H1 (cell line): ENCODE data around the gene RAN. TPM values are rescaled to one million over a fixed set of nuclear protein-coding genes. Genes with fewer than 3 reads are reported as not detected.

Experiments
- CTCF ChIA-PET: fragments of 300-600 bp; sonication (Branson Sonifier 250); formaldehyde crosslinking; loops from one replicate; lab custom pipeline; 2021; ENCODE audit not compliant: partially characterized antibody; lab: Charles Lee
- POLR2A ChIA-PET: fragments of 300-600 bp; sonication (Branson Sonifier 250); formaldehyde crosslinking; loops from one replicate; lab custom pipeline; 2021; ENCODE audit warnings: inconsistent platforms; ENCODE audit not compliant: partially characterized antibody; lab: Charles Lee
- DNase-seq, 2 experiments: peaks; one replicate each; pipeline versions ENCODE4 v3.0.0 to v3.0.0-alpha.2; 2010 to 2022; ENCODE audit warnings: low spot score in 2 of 2, low read depth in 1 of 2, mixed read lengths in 1 of 2
- FAIRE-seq: peaks from 2 replicates; lab custom pipeline; 2011; peaks lifted over from hg19 to GRCh38; lab: Jason Lieb, UNC
- H2AFZ ChIP-seq: 2 replicates; pipeline ENCODE4 v1.8.1; 2012; ENCODE audit warnings: low read length, inconsistent platforms
- H2AK5ac ChIP-seq: 2 replicates; pipeline ENCODE4 v1.6.1; 2013; ENCODE audit warnings: low read depth, low read length
- H2BK120ac ChIP-seq: replicated peaks from 2 replicates; pipeline ENCODE3; 2013; ENCODE audit warnings: low read depth, low read length, inconsistent platforms
- H2BK12ac ChIP-seq: 2 replicates; pipeline ENCODE4 v1.6.1; 2013; ENCODE audit warnings: low read depth, low read length
- H2BK15ac ChIP-seq: 2 replicates; pipeline ENCODE4 v1.6.1; 2013; ENCODE audit warnings: low read length
- H2BK20ac ChIP-seq: 2 replicates; pipeline ENCODE4 v1.6.1; 2013; ENCODE audit warnings: low read length
- H2BK5ac ChIP-seq: 2 replicates; pipeline ENCODE4 v1.6.1; 2013; ENCODE audit warnings: low read depth, low read length
- H3K14ac ChIP-seq: 2 replicates; pipeline ENCODE4 v1.6.1; 2013; ENCODE audit warnings: inconsistent platforms; ENCODE audit not compliant: insufficient read length
- H3K18ac ChIP-seq: 2 replicates; pipeline ENCODE4 v1.6.1; 2013; ENCODE audit warnings: low read length; ENCODE audit errors: extremely low read depth
- H3K23ac ChIP-seq: 2 replicates; pipeline ENCODE4 v1.6.1; 2013; ENCODE audit warnings: inconsistent platforms; ENCODE audit not compliant: insufficient read length
- H3K23me2 ChIP-seq: 2 replicates; pipeline ENCODE4 v1.6.1; 2013; ENCODE audit warnings: low read depth, low read length
- H3K27ac ChIP-seq: 2 replicates; pipeline ENCODE4 v1.6.1; 2011; ENCODE audit warnings: low read depth, low read length, inconsistent platforms
- H3K27me3 ChIP-seq, 4 experiments: replicated peaks in 1 of 4; 1 replicate in 1 of 4; 2 replicates in 3 of 4; pipeline versions ENCODE4 v1.6.1 to v1.8.1; 2011 to 2013; ENCODE audit warnings: low read length in 3 of 4, mild to moderate bottlenecking in 3 of 4, inconsistent platforms in 2 of 4, mixed read lengths in 2 of 4, moderate library complexity in 1 of 4; ENCODE audit not compliant: control insufficient read depth in 3 of 4, insufficient read depth in 3 of 4; ENCODE audit errors: extremely low read depth in 1 of 4
- H3K36me3 ChIP-seq, 4 experiments: 2 replicates each; pipeline versions ENCODE4 v1.6.1 to v1.8.1; 2011 to 2013; ENCODE audit warnings: mild to moderate bottlenecking in 4 of 4, low read length in 3 of 4, moderate library complexity in 2 of 4, control low read depth in 1 of 4, inconsistent platforms in 1 of 4; ENCODE audit not compliant: insufficient read depth in 4 of 4, control insufficient read depth in 2 of 4
- H3K4ac ChIP-seq: replicated peaks from 2 replicates; pipeline ENCODE3; 2013; ENCODE audit warnings: low read length, low read depth, mixed read lengths, inconsistent platforms; ENCODE audit not compliant: insufficient read length
- H3K4me1 ChIP-seq, 4 experiments: replicated peaks in 1 of 4; 1 replicate in 1 of 4; 2 replicates in 3 of 4; pipeline versions ENCODE4 v1.6.1 to v1.8.1; 2011 to 2013; ENCODE audit warnings: low read length in 3 of 4, inconsistent platforms in 2 of 4, mixed read lengths in 1 of 4; ENCODE audit not compliant: insufficient read depth in 4 of 4, control insufficient read depth in 3 of 4
- H3K4me2 ChIP-seq, 2 experiments: 2 replicates each; pipeline versions ENCODE4 v1.6.1 to v1.8.1; 2011 to 2013; ENCODE audit warnings: low read depth in 2 of 2, low read length in 2 of 2, control low read depth in 1 of 2, inconsistent platforms in 1 of 2, mild to moderate bottlenecking in 1 of 2; ENCODE audit not compliant: insufficient read depth in 1 of 2
- H3K4me3 ChIP-seq, 4 experiments: fragments of 200-600, 300-600 bp in 1 of 4; sonication (generic), shearing (Covaris generic), sonication (Bioruptor Twin) in 1 of 4; 2 replicates each; pipeline versions ENCODE4 v1.5.1 to v1.8.1; 2011 to 2016; ENCODE audit warnings: low read length in 4 of 4, low read depth in 3 of 4, control low read depth in 2 of 4, inconsistent platforms in 2 of 4, mild to moderate bottlenecking in 2 of 4, mixed read lengths in 1 of 4, moderate library complexity in 1 of 4; ENCODE audit not compliant: insufficient read depth in 2 of 4; ENCODE audit errors: extremely low read depth in 1 of 4
- H3K56ac ChIP-seq: replicated peaks from 2 replicates; pipeline ENCODE3; 2013; ENCODE audit warnings: low read depth, mild to moderate bottlenecking, mixed read lengths, low read length, inconsistent platforms; ENCODE audit not compliant: insufficient read length
- H3K79me1 ChIP-seq: 2 replicates; pipeline ENCODE4 v1.6.1; 2013; ENCODE audit warnings: low read depth, low read length, control low read depth
- H3K79me2 ChIP-seq, 2 experiments: 2 replicates each; pipeline versions ENCODE4 v1.6.1 to v1.8.1; 2012 to 2013; ENCODE audit warnings: low read length in 2 of 2, mild to moderate bottlenecking in 2 of 2, inconsistent platforms in 1 of 2; ENCODE audit not compliant: insufficient read depth in 2 of 2, control insufficient read depth in 1 of 2
- H3K9ac ChIP-seq, 4 experiments: replicated peaks in 1 of 4; 1 replicate in 1 of 4; 2 replicates in 3 of 4; pipeline versions ENCODE4 v1.6.1 to v1.8.1; 2011 to 2013; ENCODE audit warnings: low read depth in 3 of 4, low read length in 3 of 4, control low read depth in 2 of 4, mild to moderate bottlenecking in 2 of 4, moderate library complexity in 2 of 4, inconsistent platforms in 1 of 4; ENCODE audit errors: extremely low read depth in 1 of 4
- H3K9me3 ChIP-seq, 2 experiments: 2 replicates each; pipeline versions ENCODE4 v1.6.1 to v1.8.1; 2012 to 2013; ENCODE audit warnings: mild to moderate bottlenecking in 2 of 2, moderate library complexity in 2 of 2, control low read depth in 1 of 2, inconsistent platforms in 1 of 2, low read depth in 1 of 2, low read length in 1 of 2, mixed read lengths in 1 of 2; ENCODE audit not compliant: insufficient read depth in 2 of 2
- H4K20me1 ChIP-seq, 2 experiments: replicated peaks in 1 of 2; 2 replicates each; pipeline versions ENCODE3 to v1.8.1; 2011 to 2013; ENCODE audit warnings: inconsistent platforms in 2 of 2, low read length in 2 of 2, mild to moderate bottlenecking in 1 of 2; ENCODE audit not compliant: insufficient read depth in 2 of 2, control insufficient read depth in 1 of 2
- H4K5ac ChIP-seq: 2 replicates; pipeline ENCODE4 v1.6.1; 2013; ENCODE audit warnings: low read length, low read depth, mixed read lengths, inconsistent platforms; ENCODE audit not compliant: insufficient read length
- H4K8ac ChIP-seq: 2 replicates; pipeline ENCODE4 v1.8.0; 2013; ENCODE audit warnings: mild to moderate bottlenecking, moderate library complexity, low read length, inconsistent platforms; ENCODE audit not compliant: insufficient read depth; ENCODE audit errors: extremely low read depth
- H4K91ac ChIP-seq: replicated peaks from 2 replicates; pipeline ENCODE3; 2013; ENCODE audit warnings: low read length, mixed read lengths, inconsistent platforms; ENCODE audit not compliant: insufficient read length
- ASH2L ChIP-seq: fragments of 200-600, 300-600 bp; sonication (generic); IDR thresholded peaks from one replicate; pipeline ENCODE4 v1.7.1; 2017; ENCODE audit warnings: low read length
- BACH1 ChIP-seq: IDR thresholded peaks from 2 replicates; pipeline ENCODE4 v1.6.1; 2012; ENCODE audit warnings: low read length, improper control_type of control experiment
- CEBPB ChIP-seq: IDR thresholded peaks from 2 replicates; pipeline ENCODE4 v1.6.1; 2012; ENCODE audit warnings: low read depth, low read length
- CHD2 ChIP-seq: IDR thresholded peaks from 2 replicates; pipeline ENCODE4 v1.6.1; 2012; ENCODE audit warnings: low read length, improper control_type of control experiment
- CTBP2 ChIP-seq: IDR thresholded peaks from 2 replicates; pipeline ENCODE4 v1.7.0; 2011; ENCODE audit warnings: borderline replicate concordance, mild to moderate bottlenecking, moderate library complexity, mixed read lengths, low read length; ENCODE audit not compliant: insufficient read depth, insufficient read length
- E2F6 ChIP-seq: IDR thresholded peaks from 2 replicates; pipeline ENCODE4 v1.6.1; 2012; ENCODE audit warnings: inconsistent platforms
- EP300 ChIP-seq, 2 experiments: IDR thresholded peaks; 1 replicate in 1 of 2; 2 replicates in 1 of 2; pipeline ENCODE4 v1.6.1; 2011 to 2012; ENCODE audit warnings: low read depth in 2 of 2, low read length in 2 of 2, mild to moderate bottlenecking in 2 of 2, borderline replicate concordance in 1 of 2, inconsistent platforms in 1 of 2, moderate library complexity in 1 of 2
- JUND ChIP-seq: IDR thresholded peaks from 2 replicates; pipeline ENCODE4 v1.6.1; 2011; ENCODE audit warnings: mild to moderate bottlenecking, improper control_type of control experiment, low read length
- MAFK ChIP-seq: IDR thresholded peaks from 2 replicates; pipeline ENCODE4 v1.6.1; 2012; ENCODE audit warnings: low read depth, mild to moderate bottlenecking, improper control_type of control experiment, low read length
- MAX ChIP-seq: IDR thresholded peaks from 2 replicates; pipeline ENCODE4 v1.6.1; 2012; ENCODE audit warnings: inconsistent platforms
- NRF1 ChIP-seq: IDR thresholded peaks from 2 replicates; pipeline ENCODE4 v1.6.1; 2011; ENCODE audit warnings: mild to moderate bottlenecking, low read depth, low read length, improper control_type of control experiment
- POLR2A ChIP-seq, 2 experiments: IDR thresholded peaks; 1 replicate in 1 of 2; 2 replicates in 1 of 2; pipeline ENCODE4 v1.6.1; 2011; ENCODE audit warnings: low read depth in 2 of 2, low read length in 2 of 2, mild to moderate bottlenecking in 2 of 2; ENCODE audit errors: control extremely low read depth in 1 of 2
- TCF12 ChIP-seq: IDR thresholded peaks from 2 replicates; pipeline ENCODE4 v1.6.1; 2011; ENCODE audit warnings: low read depth, mild to moderate bottlenecking, low read length
- ZNF274 ChIP-seq: IDR thresholded peaks from 2 replicates; pipeline ENCODE4 v1.7.0; 2012; ENCODE audit warnings: low read length, borderline replicate concordance; ENCODE audit errors: extremely low read depth
- WGBS, 2 experiments: shearing (Covaris generic) in 1 of 2; methylation state at CpG; one replicate each; pipeline versions ENCODE4 v1.1.6 to v1.1.7; 2013 to 2015; ENCODE audit warnings: low lambda C conversion rate in 2 of 2, mixed read lengths in 2 of 2, inconsistent platforms in 1 of 2, low coverage in 1 of 2, missing lambda C conversion rate in 1 of 2; ENCODE audit not compliant: insufficient replicate concordance in 2 of 2, insufficient coverage in 1 of 2, insufficient read length in 1 of 2; ENCODE audit errors: extremely low coverage in 1 of 2, missing lambda C conversion rate in 1 of 2; 5-methylcytosine and 5-hydroxymethylcytosine counted together
- polyA plus RNA-seq, 7 experiments: library from polyadenylated mRNA; depleted of rRNA in 3 of 7; stranded (reverse) in 5 of 7; unstranded in 2 of 7; fragments of >200 nt in 5 of 7; fragments of 200-250 nt in 2 of 7; gene quantifications; 1 replicate in 5 of 7; 2 replicates in 1 of 7; 4 replicates in 1 of 7; pipeline versions ENCODE4 v1.2.1 to v1.2.3, GENCODE V29; 2011 to 2013; ENCODE audit warnings: missing spikeins in 2 of 7, mixed read lengths in 2 of 7
- total RNA-seq: library from RNA; stranded (reverse); fragmentation: NEBNext Ultra II Directional; extraction: Animal tissue kit (Norgen Biotek cat#: 25700); gene quantifications from 2 replicates; pipeline ENCODE4 v1.2.1, GENCODE V29; 2021

The RAN gene
- total and polyA plus RNA-seq, 2 of the 8 experiments (the other 6 are each of a cell fraction or from before 2014, with no cell fraction given), result 2,064 to 2,203 TPM

GRCh38 chr12:130831876-130832405 lies 39.9 kb upstream of the RAN start:
- Histone ChIP-seq H3K4me2 (no peak overlapping the region), H3K79me1 (peaks cover 9% of the 10 kb centered on the region), H3K27ac (no peak overlapping the region), H3K4me3 (no peak overlapping the region), H2BK5ac (no peak overlapping the region), H2BK20ac (no peak overlapping the region), H3K4ac (peak overlapping the region; percentile 32), H3K27me3 (no peaks in the 10 kb centered on the region), H3K14ac (no peak overlapping the region), H2AFZ (no peak overlapping the region), H3K36me3 (no peaks in the 10 kb centered on the region; a peak in 1 of 8 replicates), H3K56ac (no peak overlapping the region), H3K18ac (no peak overlapping the region), H3K4me1 (peaks cover 5 to 24% (median 13%) of the 10 kb centered on the region in 4 experiments), H2BK15ac (no peak overlapping the region), H3K9me3 (no peaks in the 10 kb centered on the region), H2BK12ac (no peak overlapping the region), H4K91ac (no peak overlapping the region), H3K23me2 (no peaks in the 10 kb centered on the region), H4K5ac (no peak overlapping the region), H3K23ac (no peak overlapping the region), H3K9ac (no peak overlapping the region), H2BK120ac (no peak overlapping the region), H4K20me1 (no peaks in the 10 kb centered on the region), H4K8ac (no peak overlapping the region), H2AK5ac (no peak overlapping the region), H3K79me2 (peaks cover 0 to 56% of the 10 kb centered on the region in 2 experiments; a peak in 1 of 4 replicates)
- DNase-seq (no peak), FAIRE-seq (no peak)
- CTCF ChIA-PET, result interaction anchor here (1.0 to 6.3 kb wide), 7 partner anchors 12 to 284 kb away, joined by 3 to 33 read pairs (median 4); no protein-coding TSS in a partner anchor
- POLR2A ChIA-PET, result interaction anchor here (0.8 to 5.2 kb wide), 9 partner anchors 14 to 46 kb away, joined by 3 to 29 read pairs (median 4); no protein-coding TSS in a partner anchor
- WGBS, 2 experiments, result 91% methylated on average over 5 of the region's 5 CpGs; no CpG with 5 or more reads in 1 of the 2 experiments
- TF ChIP-seq CHD2, result no peak
- no peak for TF ChIP-seq BACH1
- no peak for TF ChIP-seq JUND
- no peak for TF ChIP-seq EP300 (IDR thresholded peaks at IDR 0.05; ENCODE audit: borderline replicate concordance in 1 of 2, low read depth in 2 of 2, low read length in 2 of 2)
- no peak for TF ChIP-seq E2F6
- TF ChIP-seq NRF1, result no peak
- no peak for TF ChIP-seq CTBP2
- TF ChIP-seq TCF12, result no peak
- no peak for TF ChIP-seq ASH2L
- TF ChIP-seq CEBPB, result no peak
- TF ChIP-seq MAFK, result no peak
- TF ChIP-seq POLR2A (IDR thresholded peaks at IDR 0.05; ENCODE audit: control extremely low read depth in 1 of 2, low read depth in 2 of 2, low read length in 2 of 2), result no peak
- TF ChIP-seq MAX, result no peak
- no peak for TF ChIP-seq ZNF274
